ENCODE measurements around the gene RASD2. TPM values are rescaled to one million over a fixed set of nuclear protein-coding genes. Genes with fewer than 3 reads are reported as not detected.
A peak's percentile ranks its signal among the peaks of the same experiment; 100 is the strongest.

The RASD2 gene
- total and polyA plus RNA-seq, 2 donors from 2014 or later = 1.1 to 3.4 TPM

- Histone ChIP-seq H3K27me3 (ENCODE audit: control insufficient read depth, insufficient read depth, low read length) (no peaks in the 10 kb centered on the region), H3K4me3 (ENCODE audit: low read length in 3 of 3) (no peak overlapping the region), H3K4me1 (ENCODE audit: control insufficient read depth in 2 of 3, insufficient read depth in 2 of 3, low read depth in 1 of 3, low read length in 3 of 3) (no peaks in the 10 kb centered on the region), H3K9me3 (ENCODE audit: control insufficient read depth in 2 of 3, insufficient read depth in 1 of 3, low read length in 3 of 3) (no peaks in the 10 kb centered on the region), H3K9ac (ENCODE audit: low read length in 3 of 3) (no peak overlapping the region), H3K27ac (ENCODE audit: low read depth in 2 of 2, low read length in 2 of 2) (no peak overlapping the region), H3K36me3 (ENCODE audit: control insufficient read depth in 2 of 3, insufficient read depth in 3 of 3, low read length in 3 of 3) (no peaks in the 10 kb centered on the region)
- intact Hi-C loops (cut with DNase I) = no loop called here
- DNase-seq = no peak
- FAIRE-seq = no peak
- TF ChIP-seq CTCF (IDR thresholded peaks at IDR 0.05; ENCODE audit: borderline replicate concordance, extremely low read depth, insufficient read depth) = no peak
Observed at GRCh38 chr22:35600476-35600875, 59.8 kb downstream of the RASD2 start.

DNA sequence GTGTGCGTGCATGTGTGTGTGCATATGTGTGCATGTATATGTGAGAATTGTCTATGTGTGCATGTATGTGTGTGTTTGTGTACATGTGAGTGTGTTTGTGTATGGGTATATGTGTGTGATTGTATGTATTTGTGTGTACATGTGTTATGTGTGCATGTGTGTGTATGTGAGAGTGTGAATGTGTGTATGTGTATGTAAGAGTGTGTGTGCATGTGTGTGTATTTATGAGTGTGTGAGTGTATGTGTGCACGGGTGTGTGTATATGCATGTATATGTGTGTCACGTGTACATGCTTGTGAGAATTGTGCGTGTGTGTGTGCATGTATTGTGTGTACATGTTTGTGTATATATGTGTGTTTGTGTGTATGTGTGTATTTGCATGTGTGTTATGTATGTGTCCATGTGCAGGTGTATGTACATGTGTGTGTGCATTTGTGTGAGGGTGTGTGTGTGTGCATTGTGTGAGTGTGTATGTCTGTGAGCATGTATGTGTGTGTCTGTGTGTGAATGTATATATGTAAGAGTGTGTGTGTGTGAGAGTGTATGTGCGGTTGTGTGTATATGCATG is 60.5 kb downstream of the RASD2 start:
- Histone ChIP-seq H3K9me3 (ENCODE audit: control insufficient read depth in 2 of 3, insufficient read depth in 1 of 3, low read length in 3 of 3) (no peaks in the 10 kb centered on the region), H3K4me1 (ENCODE audit: control insufficient read depth in 2 of 3, insufficient read depth in 2 of 3, low read depth in 1 of 3, low read length in 3 of 3) (no peaks in the 10 kb centered on the region), H3K4me3 (ENCODE audit: low read length in 3 of 3) (no peak overlapping the region), H3K27me3 (ENCODE audit: control insufficient read depth, insufficient read depth, low read length) (no peaks in the 10 kb centered on the region), H3K9ac (ENCODE audit: low read length in 3 of 3) (no peak overlapping the region), H3K27ac (ENCODE audit: low read depth in 2 of 2, low read length in 2 of 2) (no peak overlapping the region), H3K36me3 (ENCODE audit: control insufficient read depth in 2 of 3, insufficient read depth in 3 of 3, low read length in 3 of 3) (no peaks in the 10 kb centered on the region)
- no peak for TF ChIP-seq CTCF (IDR thresholded peaks at IDR 0.05; ENCODE audit: borderline replicate concordance, extremely low read depth, insufficient read depth)
- FAIRE-seq (no peak), DNase-seq (no peak)
- intact Hi-C loops (cut with DNase I) = no loop called here

DNA sequence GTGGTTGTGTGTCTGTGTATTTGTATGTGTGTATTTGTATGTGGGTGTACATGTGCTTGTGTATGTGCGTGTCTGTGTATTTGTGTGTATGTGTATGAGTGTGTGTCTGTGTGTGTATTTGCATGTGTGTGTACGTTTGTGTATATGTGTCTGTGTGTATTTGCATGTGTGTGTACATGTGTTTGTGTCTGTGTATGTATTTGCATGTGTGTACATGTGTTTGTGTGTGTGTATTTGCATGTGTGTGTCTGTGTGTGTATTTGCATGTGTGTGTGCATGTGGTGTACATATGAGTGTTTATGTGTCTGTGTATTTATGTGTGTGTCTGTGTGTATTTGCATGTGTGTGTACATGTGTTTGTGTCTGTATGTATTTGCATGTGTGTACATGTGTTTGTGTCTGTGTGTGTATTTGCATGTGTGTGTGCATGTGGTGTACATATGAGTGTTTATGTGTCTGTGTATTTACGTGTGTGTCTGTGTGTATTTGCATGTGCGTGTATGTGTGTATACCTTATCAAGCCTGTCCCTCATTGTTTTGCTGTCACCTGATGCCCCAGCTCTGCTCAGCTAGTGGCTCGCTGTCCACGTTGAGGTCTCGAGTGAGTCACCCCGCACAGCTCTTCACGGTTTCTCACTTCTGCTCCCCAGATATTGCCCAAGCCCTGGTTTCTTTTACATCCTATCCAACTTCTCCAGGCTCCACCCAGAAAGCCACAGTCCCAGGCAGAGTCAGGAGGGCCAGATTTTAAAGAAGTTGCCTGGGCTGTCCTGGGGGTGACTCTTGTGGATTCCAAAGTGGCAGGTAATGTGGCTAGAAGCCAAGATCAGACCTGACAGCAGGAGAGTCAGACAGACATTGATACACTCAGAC is 61.3 kb downstream of the RASD2 start:
- Histone ChIP-seq H3K4me1 (ENCODE audit: control insufficient read depth in 2 of 3, insufficient read depth in 2 of 3, low read depth in 1 of 3, low read length in 3 of 3) (no peaks in the 10 kb centered on the region), H3K9me3 (ENCODE audit: control insufficient read depth in 2 of 3, insufficient read depth in 1 of 3, low read length in 3 of 3) (no peaks in the 10 kb centered on the region), H3K4me3 (ENCODE audit: low read length in 3 of 3) (no peak overlapping the region), H3K36me3 (ENCODE audit: control insufficient read depth in 2 of 3, insufficient read depth in 3 of 3, low read length in 3 of 3) (no peaks in the 10 kb centered on the region), H3K27me3 (ENCODE audit: control insufficient read depth, insufficient read depth, low read length) (no peaks in the 10 kb centered on the region), H3K9ac (ENCODE audit: low read length in 3 of 3) (no peak overlapping the region), H3K27ac (ENCODE audit: low read depth in 2 of 2, low read length in 2 of 2) (no peak overlapping the region)
- DNase-seq = peak in 1 of 5 donors; percentile 27
- TF ChIP-seq CTCF (IDR thresholded peaks at IDR 0.05; ENCODE audit: borderline replicate concordance, extremely low read depth, insufficient read depth) = no peak
- intact Hi-C loops (cut with DNase I) = no loop called here
- FAIRE-seq = no peak

Other genes with a start within 250 kb of the RASD2 start
- 68.2 TPM for gene TOM1, start 240.9 kb upstream of the RASD2 start, total RNA-seq
- gene TOM1, start 240.9 kb upstream of the RASD2 start, polyA plus RNA-seq (ENCODE audit: insufficient read depth, low read depth, low replicate concordance) = 67.0 TPM
- 37.7 TPM for gene HMOX1, start 159.7 kb upstream of the RASD2 start, total RNA-seq
- gene HMOX1, start 159.7 kb upstream of the RASD2 start, polyA plus RNA-seq (ENCODE audit: insufficient read depth, low read depth, low replicate concordance) = 234 TPM
- 26.4 TPM for gene MCM5, start 140.7 kb upstream of the RASD2 start, total RNA-seq
- 10.2 TPM for gene MCM5, start 140.7 kb upstream of the RASD2 start, polyA plus RNA-seq (ENCODE audit: insufficient read depth, low read depth, low replicate concordance)
- gene MB, start 76.5 kb downstream of the RASD2 start, total RNA-seq = not detected
- 0.84 TPM for gene MB, start 76.5 kb downstream of the RASD2 start, polyA plus RNA-seq (ENCODE audit: insufficient read depth, low read depth, low replicate concordance)
- gene APOL6, start 107.6 kb downstream of the RASD2 start, total RNA-seq = 30.2 TPM
- gene APOL6, start 107.6 kb downstream of the RASD2 start, polyA plus RNA-seq (ENCODE audit: insufficient read depth, low read depth, low replicate concordance) = 5.5 TPM
- not detected for gene APOL5, start 177.0 kb downstream of the RASD2 start, total RNA-seq
- gene APOL5, start 177.0 kb downstream of the RASD2 start, polyA plus RNA-seq (ENCODE audit: insufficient read depth, low read depth, low replicate concordance) = not detected

All from kidney (tissue), 14 donors.